ENCODE results near the gene SH3RF2.

Gene SH3RF2

DNA sequence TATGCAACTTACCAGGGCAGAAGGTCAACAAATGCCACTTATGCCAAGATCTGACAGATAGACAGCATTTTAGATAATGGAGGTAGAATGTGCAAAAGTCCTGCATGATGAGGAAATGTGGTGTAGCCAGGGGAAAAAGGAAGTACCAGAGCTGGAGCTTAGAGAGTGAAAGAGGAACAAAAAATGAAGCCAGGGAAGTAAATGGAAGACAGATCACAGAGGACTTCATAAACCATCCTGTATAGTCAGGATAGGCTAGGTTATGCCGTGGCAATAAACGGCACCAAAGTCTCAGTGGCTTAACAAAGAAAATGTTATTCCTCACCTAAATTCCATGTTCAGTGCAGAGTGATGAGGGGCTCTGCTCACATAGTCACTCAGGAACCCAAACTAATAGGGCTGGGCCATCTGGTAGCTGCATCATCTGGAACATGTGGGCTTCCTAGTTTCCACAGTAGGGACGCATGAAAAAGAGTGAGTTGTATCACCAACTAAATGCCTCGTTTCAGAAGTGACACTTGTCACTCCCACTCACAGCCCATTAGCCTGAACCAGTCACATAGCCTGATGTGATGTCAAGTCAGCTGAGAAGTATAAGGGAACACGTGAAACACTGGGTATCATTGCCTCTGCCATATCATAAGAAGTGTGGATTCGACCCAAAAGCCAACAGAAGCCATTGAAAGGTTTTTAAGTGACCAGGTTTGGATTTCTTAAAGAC is 70.3 kb downstream of the SH3RF2 start:
- H4K20me1 ChIP-seq (ENCODE audit: insufficient read depth, low read length), result no peaks in the 10 kb centered on the region
- H3K36me3 ChIP-seq (ENCODE audit: insufficient read depth, low read length), result no peaks in the 10 kb centered on the region
- H3K4me2 ChIP-seq (ENCODE audit: low read length), result no peak overlapping the region
- H3K27me3 ChIP-seq (ENCODE audit: insufficient read depth, low read length), result no peaks in the 10 kb centered on the region
- H3K9me3 ChIP-seq (ENCODE audit: low read length), result no peaks in the 10 kb centered on the region
- H3K9me2 ChIP-seq (ENCODE audit: low read depth, low read length), result no peaks in the 10 kb centered on the region
- no peaks in the 10 kb centered on the region for H3K79me2 ChIP-seq (ENCODE audit: insufficient read depth, low read length)
- TF ChIP-seq EZH2 (IDR thresholded peaks at IDR 0.05; ENCODE audit: borderline replicate concordance, low read length), result no peak
- TF ChIP-seq, protein P1, sequence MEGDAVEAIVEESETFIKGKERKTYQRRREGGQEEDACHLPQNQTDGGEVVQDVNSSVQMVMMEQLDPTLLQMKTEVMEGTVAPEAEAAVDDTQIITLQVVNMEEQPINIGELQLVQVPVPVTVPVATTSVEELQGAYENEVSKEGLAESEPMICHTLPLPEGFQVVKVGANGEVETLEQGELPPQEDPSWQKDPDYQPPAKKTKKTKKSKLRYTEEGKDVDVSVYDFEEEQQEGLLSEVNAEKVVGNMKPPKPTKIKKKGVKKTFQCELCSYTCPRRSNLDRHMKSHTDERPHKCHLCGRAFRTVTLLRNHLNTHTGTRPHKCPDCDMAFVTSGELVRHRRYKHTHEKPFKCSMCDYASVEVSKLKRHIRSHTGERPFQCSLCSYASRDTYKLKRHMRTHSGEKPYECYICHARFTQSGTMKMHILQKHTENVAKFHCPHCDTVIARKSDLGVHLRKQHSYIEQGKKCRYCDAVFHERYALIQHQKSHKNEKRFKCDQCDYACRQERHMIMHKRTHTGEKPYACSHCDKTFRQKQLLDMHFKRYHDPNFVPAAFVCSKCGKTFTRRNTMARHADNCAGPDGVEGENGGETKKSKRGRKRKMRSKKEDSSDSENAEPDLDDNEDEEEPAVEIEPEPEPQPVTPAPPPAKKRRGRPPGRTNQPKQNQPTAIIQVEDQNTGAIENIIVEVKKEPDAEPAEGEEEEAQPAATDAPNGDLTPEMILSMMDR (IDR thresholded peaks at IDR 0.05; ENCODE audit: low read length), result no peak
- no peak overlapping the region for H3K27ac ChIP-seq (ENCODE audit: low read depth, low read length, poor library complexity, severe bottlenecking)
- no peaks in the 10 kb centered on the region for H3F3A ChIP-seq (ENCODE audit: insufficient read depth, low read length)
- no peak overlapping the region for H3K9ac ChIP-seq (ENCODE audit: low read length)
- no peak overlapping the region for H2AFZ ChIP-seq (ENCODE audit: low read length)
- no peak overlapping the region for H3K4me3 ChIP-seq (ENCODE audit: low read depth, low read length, poor library complexity, severe bottlenecking)
- no peaks in the 10 kb centered on the region for H3K4me1 ChIP-seq (ENCODE audit: insufficient read depth, low read length, severe bottlenecking)

DNA sequence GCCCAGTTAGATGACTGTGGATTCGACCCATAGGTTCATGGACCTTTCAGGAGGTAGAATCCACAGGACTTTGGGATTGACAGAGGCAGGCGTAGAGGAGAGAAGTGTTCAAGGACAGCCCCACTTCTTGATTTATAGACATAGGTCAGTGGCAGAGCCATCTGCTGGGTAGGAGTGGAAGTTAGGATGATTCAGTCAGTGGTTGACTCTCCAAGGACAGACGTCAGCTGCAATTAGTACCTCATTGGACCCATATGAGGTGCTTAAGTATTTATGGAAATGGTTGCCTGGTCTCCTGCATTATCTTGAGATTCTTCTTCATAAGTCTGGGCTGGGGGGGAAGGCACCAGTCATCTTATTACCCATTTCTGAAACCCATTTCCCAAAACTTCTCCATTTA is 70.9 kb downstream of the SH3RF2 start:
- Histone ChIP-seq H3K4me1 (ENCODE audit: insufficient read depth, low read length, severe bottlenecking) (no peaks in the 10 kb centered on the region), H3K9me3 (ENCODE audit: low read length) (no peaks in the 10 kb centered on the region), H3K9ac (ENCODE audit: low read length) (no peak overlapping the region), H3F3A (ENCODE audit: insufficient read depth, low read length) (no peaks in the 10 kb centered on the region), H3K4me3 (ENCODE audit: low read depth, low read length, poor library complexity, severe bottlenecking) (no peak overlapping the region), H3K4me2 (ENCODE audit: low read length) (no peak overlapping the region), H3K27ac (ENCODE audit: low read depth, low read length, poor library complexity, severe bottlenecking) (no peak overlapping the region), H2AFZ (ENCODE audit: low read length) (no peak overlapping the region), H3K79me2 (ENCODE audit: insufficient read depth, low read length) (no peaks in the 10 kb centered on the region), H3K36me3 (ENCODE audit: insufficient read depth, low read length) (no peaks in the 10 kb centered on the region), H3K27me3 (ENCODE audit: insufficient read depth, low read length) (no peaks in the 10 kb centered on the region), H3K9me2 (ENCODE audit: low read depth, low read length) (no peaks in the 10 kb centered on the region), H4K20me1 (ENCODE audit: insufficient read depth, low read length) (no peaks in the 10 kb centered on the region)
- TF ChIP-seq, protein P1 (IDR thresholded peaks at IDR 0.05; ENCODE audit: low read length), result no peak
- TF ChIP-seq EZH2 (IDR thresholded peaks at IDR 0.05; ENCODE audit: borderline replicate concordance, low read length), result no peak

DNA sequence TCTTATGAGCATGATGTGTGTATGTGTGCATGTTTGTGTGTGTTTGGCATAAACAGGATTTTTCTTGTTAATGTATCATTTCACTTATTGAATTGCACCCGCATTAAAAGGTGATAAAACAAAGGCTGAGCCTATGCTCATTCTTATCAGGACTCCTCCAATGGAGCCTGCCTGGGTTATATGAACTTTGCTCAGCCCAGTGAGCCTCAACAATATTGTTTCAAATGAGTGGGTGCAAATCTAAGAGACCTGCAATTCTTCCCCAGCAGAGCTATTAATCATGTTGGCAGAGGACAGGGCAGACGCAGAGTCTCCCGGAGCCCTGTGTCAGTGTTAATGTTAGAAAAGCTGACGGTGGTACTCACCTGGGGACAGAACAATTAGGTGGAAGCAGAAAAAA is 71.6 kb downstream of the SH3RF2 start:
- Histone ChIP-seq H3K4me3 (ENCODE audit: low read depth, low read length, poor library complexity, severe bottlenecking) (no peak overlapping the region), H3F3A (ENCODE audit: insufficient read depth, low read length) (no peaks in the 10 kb centered on the region), H3K79me2 (ENCODE audit: insufficient read depth, low read length) (no peaks in the 10 kb centered on the region), H4K20me1 (ENCODE audit: insufficient read depth, low read length) (no peaks in the 10 kb centered on the region), H3K4me2 (ENCODE audit: low read length) (no peak overlapping the region), H3K27ac (ENCODE audit: low read depth, low read length, poor library complexity, severe bottlenecking) (no peak overlapping the region), H3K4me1 (ENCODE audit: insufficient read depth, low read length, severe bottlenecking) (no peaks in the 10 kb centered on the region), H3K9ac (ENCODE audit: low read length) (no peak overlapping the region), H3K36me3 (ENCODE audit: insufficient read depth, low read length) (no peaks in the 10 kb centered on the region), H3K9me3 (ENCODE audit: low read length) (no peaks in the 10 kb centered on the region), H2AFZ (ENCODE audit: low read length) (no peak overlapping the region), H3K9me2 (ENCODE audit: low read depth, low read length) (no peaks in the 10 kb centered on the region), H3K27me3 (ENCODE audit: insufficient read depth, low read length) (no peaks in the 10 kb centered on the region)
- TF ChIP-seq, protein P1 (IDR thresholded peaks at IDR 0.05; ENCODE audit: low read length), result no peak
- TF ChIP-seq EZH2 (IDR thresholded peaks at IDR 0.05; ENCODE audit: borderline replicate concordance, low read length), result no peak

All from OCI-LY1 (cell line).